Raji (cell line): Measurements from ENCODE around the gene ENKUR.

ENCODE experiments used
- POLR2A ChIP-seq: IDR thresholded peaks from 2 replicates; pipeline ENCODE4 v1.6.1; 2011; ENCODE audit warnings: low read depth, low read length, control low read depth; ENCODE audit not compliant: insufficient read depth

The ENKUR gene

DNA sequence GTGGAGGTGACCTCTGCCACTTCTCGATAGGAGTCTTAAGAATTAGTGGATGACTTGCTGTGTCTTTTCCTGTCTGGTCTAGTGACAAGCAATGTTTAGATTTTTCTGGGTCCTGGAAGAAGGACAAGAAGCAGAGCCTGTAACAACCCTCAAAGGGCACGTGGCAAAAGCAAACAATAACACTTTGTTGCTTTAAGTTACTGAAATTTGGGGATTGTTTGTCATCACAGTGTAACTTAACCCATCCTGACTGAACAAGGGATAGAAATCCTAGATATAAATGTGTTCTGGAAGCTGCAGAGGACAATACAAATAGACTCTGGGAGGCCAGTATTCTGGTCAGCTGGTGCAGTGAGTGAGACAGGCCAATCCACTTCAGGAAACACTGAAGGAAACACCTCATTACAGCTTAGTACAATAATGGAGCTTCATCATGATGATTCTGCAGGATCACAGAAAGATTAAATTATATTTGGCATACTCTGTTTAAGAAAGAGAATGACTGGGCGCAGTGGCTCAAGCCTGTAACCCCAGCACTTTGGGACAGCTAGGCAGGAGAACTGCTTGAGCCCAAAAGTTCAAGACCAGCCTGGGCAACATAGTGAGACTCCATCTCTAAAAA, 23.3 kb downstream of the ENKUR start:
- no peak for TF ChIP-seq POLR2A

DNA sequence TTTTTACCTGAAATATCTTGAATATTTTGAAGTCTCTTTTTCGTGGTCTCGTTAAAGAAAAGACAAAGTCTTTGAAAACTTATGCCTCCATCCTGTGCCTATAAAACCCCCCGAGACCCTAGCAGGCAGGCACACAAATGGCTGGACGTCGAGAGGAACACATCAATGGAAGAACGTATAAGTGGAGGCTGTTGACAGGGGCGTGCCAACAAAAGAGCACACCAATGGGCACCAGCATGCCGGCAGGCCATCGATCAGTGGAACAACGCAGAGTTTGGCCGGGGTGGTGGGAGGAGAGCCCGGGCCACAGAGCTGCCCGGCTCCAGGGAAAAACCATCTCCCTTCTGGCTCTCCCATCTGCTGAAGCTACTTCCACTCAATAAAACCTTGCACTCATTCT, 24.7 kb downstream of the ENKUR start:
- TF ChIP-seq POLR2A, result no peak

DNA sequence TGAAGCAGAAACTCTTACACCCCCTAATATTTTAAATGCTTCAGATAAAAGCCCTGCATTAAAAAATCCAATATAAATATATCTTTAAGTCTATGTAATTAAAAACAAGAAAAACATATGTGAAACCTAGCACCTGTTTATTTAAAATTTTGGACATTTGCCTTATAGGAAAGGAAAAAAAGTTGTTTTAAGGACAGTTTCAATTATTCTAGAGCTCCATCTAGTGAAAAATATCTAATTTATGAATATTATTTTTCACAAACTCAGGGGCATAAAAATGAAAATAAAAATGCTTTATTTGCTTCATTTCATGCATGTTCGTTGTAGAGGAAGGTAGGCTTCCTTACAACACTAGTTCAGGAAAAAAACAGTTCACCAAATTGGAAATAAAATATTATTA, 26.1 kb downstream of the ENKUR start:
- no peak for TF ChIP-seq POLR2A

DNA sequence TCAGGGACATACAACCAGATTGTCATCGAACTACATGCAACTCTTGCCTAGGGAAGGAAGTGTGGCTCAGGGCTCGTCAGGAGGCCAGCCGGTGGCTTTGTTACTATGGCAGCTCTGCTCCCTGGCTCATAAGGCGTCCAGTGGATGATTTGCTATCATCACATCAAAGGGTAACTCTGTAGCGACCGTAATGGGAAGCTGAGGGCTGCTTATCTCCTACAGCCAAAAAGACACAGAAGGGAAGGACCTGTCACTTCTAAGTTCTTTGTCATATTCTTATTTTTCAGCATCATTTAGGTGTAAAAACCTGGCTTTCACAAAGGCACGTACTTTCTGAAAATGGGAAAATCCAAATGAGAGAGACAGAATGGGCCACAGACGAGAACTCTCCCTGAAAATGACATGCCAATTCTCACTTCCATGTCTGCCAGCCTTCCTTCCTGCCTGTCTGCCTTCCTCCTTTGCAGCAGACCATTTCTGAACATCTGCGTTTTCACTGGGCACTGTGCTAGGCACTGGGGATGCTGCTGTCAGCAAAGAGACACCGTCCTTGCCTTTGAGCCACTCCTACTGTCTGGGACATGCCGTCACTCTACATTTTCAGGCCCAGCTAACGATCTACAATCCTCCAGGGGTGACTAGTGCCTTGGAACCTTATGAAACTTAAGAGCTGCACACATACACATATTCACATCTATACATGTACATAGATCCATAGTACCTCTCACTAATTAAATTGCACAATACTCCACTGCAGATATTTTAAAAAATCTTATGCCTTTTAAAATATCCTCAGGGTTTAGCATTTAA, 26.9 kb downstream of the ENKUR start:
- TF ChIP-seq POLR2A, result no peak

DNA sequence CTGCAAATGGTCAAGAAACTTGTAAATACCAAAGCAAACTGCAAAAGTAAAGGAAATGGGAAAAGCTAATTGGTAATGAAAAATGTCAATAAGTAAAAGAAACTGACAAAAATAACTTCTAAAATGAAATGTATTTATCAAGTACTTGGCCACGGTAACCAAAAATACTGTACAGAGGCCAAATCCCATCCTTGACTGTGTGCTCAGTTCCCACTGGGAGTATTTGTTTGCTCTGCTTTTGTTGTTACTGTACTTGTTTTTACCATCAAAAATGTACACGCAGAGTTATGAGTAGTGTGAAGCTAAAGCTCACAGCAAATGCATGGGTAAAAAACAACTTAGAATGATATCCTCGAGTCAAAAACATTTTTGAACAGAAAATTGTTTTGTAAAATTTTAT, 31.1 kb downstream of the ENKUR start:
- no peak for TF ChIP-seq POLR2A

DNA sequence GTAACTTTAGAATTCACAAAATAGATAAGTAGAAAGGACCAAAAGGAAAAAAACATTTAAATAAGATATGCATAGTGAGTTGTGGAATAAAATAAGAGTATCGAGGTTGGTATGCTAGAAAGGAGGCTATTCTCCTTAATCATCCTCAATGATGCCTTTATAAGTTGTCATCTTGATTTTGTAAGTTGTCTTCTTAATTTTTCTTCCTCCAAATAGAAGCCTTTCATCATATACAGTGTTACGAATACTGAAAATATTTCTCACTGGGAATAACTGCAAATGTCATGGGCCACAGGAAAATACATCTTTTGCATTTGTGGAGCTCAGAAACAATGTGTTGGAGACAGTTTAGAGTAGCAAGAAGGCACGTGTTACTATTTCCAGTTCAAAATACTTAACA, 32.0 kb downstream of the ENKUR start:
- TF ChIP-seq POLR2A, result no peak

DNA sequence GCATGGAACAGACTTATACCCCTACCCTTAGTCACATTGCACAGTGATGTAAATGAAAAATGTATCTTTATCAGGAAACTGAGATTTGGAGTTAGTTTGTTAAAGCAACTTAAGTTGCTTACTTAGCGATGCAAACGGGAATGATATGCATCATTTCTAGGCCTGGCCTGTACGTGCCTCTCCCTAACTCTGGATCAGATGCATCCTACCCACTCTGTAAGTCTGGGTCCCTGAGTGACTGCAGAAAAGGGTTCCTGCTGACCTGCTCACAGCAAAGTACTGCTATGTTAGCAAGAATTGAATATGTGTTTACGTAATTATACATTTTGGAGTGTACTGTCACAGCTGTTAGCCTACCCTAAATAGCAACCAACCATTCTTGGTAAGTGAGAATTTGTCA, 32.8 kb downstream of the ENKUR start:
- no peak for TF ChIP-seq POLR2A

DNA sequence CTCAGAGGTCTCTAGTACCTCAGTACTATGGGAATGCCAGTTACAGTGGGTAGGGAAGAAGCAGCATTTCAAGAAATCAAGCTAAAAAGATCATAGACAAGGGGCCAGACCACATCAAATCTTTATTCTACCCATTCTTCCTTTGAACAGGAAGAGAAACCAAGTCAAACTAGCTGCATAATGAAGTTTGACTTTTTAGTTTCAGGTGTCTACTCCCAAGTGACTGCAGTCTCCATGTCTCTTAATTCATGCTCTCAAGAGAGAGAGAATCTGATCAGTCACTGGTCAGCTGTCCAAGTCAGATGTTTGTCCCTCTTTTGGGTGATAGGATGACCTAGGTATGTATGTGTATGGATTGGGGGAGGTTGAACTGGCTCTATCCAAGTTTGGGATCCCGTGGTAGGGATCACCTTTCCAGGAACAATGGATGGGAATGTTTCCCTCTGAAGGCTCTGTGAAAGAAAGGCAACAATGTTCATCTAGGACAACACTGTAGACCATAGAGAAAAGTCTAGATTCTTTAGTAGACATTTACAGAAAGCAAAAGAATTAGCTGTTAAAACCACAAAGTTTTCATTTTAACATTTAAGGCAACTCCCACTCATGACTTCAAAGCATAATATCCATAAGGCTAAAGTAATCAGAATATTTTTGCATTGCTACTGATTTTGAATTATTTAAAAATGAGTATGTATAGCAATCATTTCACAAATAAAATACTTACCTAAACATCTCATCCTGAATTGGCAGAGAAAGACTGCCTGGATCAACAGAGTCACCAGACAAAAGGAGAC, 33.4 kb downstream of the ENKUR start:
- TF ChIP-seq POLR2A, result no peak

DNA sequence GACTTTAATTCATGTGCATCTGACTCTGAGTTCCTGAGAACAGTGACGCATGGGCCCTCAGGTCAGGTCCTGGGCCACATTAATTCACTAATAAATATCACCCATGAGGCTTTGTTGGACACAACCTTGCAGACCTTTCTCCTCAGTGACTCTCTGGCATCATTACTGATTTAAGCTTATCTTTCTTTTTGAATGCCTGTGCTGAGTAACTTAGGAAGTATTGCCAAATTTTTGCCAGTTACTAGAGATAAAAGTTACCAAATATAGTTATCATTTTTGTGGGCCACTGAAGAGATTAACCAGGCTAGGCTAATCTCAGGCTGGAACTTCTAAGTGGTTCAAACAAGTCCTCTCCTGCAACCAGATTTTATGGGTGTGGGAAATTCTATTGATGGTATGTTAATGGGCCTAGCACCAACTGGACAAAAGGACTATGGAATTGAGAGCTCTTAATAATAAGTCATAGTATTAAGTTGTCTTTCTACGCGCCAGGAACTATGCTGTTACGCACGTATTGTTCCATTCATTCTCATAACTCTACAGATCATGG, 34.7 kb downstream of the ENKUR start:
- no peak for TF ChIP-seq POLR2A

DNA sequence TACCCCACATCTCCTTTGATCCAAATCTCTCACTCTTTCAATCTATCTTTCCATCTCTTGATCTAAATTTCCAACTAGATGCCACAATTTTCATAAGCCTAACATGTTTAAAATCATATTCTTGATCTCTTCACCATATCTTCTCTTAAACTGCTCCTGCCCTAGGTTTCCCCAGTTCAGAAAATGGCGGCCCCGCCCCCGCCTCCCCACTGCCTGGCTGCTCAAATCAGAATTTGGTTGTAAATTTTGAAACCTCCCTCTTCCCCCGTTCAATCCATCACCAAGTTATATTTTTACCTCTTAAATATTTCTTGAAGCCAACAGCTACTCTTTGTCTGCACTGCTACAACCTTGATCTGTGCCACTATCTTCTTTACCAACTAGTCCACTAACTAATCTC, 36.3 kb downstream of the ENKUR start:
- TF ChIP-seq POLR2A, result no peak

DNA sequence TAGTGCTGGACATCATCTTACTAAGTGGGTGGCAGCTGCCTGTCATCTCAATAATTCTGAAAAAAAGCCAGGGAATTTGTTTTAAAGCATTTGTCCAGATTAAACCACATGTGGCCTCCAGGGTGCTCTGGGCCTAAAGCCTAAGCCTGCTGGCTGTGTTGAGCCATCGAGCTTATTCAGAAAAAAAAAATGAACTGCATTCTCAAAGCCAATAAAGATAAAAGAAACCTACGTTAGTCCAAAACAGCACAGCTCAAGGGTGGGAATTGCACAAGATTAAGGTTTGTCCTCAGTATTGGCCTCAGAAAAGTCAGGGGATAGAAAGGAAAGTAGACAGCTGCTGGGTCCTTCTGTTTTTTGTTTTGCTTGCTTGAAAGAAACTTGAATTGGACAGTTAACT, 41.0 kb downstream of the ENKUR start:
- TF ChIP-seq POLR2A, result no peak

DNA sequence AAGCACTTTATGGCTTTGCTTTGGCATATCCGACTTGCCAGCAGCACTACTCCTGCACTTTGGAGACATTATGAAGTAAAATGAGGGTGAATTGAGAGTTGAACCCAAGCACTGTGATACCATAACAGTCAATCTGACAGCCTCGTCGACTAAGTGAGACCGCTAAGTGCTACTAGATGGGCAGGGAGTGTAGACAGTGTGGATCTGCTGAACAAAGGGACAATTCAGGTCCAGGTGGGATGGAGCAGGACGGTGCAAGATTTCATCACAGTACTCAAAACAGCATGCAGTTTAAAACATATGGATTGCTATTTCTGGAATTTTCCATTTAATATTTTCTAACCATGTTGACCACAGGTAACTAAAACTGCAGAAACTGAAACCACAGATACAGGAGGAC, 42.8 kb downstream of the ENKUR start:
- no peak for TF ChIP-seq POLR2A

DNA sequence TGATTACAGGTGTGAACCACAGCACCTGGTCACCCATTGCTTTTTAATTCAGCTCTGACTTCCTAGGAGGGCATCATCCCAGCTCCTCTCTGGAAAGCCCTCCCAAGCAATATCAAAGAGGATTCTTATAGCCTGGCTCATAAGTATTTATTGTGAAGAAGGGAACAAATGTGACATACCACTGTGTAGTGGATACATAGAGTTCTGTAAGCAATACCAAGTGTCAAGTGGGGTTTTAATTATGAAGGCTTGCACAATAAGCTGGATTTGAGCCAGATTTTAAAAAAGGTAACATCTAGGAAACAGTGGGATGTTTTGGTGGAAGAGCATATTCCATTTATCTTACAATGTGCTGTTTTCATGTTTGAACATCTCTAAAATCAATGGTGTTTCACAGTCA, 44.6 kb downstream of the ENKUR start:
- TF ChIP-seq POLR2A, result no peak

DNA sequence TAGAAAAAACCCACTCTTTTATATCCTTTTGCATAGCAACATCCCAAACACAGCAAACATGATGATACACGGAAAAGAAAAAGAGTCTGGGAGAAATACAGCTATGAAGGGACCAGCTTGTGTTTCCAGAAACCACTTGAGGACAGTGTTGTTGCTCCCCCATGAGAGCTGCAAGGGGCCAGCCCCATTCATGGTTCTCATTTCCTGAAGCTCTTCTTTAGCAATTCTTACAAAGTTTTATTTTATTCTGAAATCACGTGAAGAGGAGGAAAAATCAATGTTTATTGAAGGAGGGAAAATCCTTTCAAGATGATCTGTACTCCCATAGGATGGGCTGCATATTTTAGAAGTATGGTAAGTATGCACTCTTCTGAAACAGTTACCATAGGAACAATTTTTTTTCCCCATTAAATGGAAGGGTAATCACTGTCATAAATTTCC, 46.1 kb downstream of the ENKUR start:
- TF ChIP-seq POLR2A, result no peak

DNA sequence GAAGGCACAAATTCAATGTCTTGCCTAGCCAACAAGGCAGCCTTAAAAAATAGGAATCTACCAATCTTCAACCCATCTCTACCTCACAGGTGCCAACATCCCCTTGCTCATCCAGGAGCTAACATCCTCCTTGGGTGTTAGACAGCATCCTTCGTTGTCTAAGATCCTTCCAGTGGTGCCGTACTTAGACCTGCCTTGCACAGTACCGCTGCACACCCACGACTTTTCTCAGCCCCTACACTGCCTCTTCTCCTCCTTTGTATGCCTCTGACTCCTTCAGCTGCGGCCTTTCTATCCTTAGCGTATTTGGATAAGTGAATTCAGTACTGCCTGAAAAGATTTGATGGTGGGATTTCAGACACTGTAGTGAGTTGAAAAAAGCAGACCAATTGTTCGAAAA, 47.6 kb downstream of the ENKUR start:
- TF ChIP-seq POLR2A, result no peak
